GM18873 (cell line): ENCODE measurements around the gene TRIM67.

ENCODE experiments used
- ATAC-seq: cut with Tn5 transposase; IDR thresholded peaks from one replicate; pipeline ENCODE4 v1.9.1; 2021; ENCODE audit warnings: mild to moderate bottlenecking, moderate library complexity, moderate number of reproducible peaks; ENCODE audit not compliant: unreplicated experiment, low FRiP score

The TRIM67 gene

GRCh38 chr1:231231511-231231910 is 69.7 kb downstream of the TRIM67 start:
- ATAC-seq = no peak

DNA sequence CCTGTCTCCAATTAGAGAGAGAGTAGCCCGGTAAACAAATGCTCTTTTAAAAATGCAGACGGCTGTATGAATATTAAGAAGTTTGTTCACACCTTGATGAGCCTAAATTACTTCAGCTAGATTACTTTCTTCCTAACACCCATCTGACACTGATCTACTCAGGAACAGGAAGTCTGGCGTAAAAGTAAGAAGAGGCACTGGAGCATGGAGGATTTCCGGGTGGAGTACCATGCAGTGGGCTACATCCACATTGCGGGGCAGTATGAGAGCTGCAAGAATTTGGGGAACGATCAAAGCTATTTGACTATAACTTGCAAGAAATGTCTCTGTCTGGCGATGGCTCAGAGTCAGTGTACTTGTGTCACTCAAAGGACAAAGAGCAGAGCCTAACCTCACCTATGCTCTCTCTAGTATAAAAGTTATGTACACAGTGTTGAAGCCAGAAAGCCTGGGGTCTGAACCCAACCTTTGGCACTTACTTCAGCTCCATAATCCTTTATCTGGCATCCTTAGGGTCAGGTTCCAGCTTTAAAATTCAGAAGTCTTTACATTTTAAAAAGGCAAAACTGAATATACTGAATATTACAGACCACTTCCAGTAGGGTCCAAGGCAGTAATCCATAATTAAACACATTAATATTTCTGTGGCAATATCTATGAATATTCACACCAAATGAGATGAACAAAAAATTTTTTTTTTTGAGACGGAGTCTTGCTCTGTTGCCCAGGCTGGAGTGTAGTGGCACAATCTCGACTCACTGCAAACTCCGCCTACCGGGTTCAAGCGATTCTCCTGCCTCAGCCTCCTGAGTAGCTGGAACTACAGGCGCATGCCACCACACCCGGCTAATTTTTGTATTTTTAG is 71.2 kb downstream of the TRIM67 start:
- no peak for ATAC-seq

- no peak for ATAC-seq
Measured at GRCh38 chr1:231233735-231234417, 72.0 kb downstream of the TRIM67 start.

DNA sequence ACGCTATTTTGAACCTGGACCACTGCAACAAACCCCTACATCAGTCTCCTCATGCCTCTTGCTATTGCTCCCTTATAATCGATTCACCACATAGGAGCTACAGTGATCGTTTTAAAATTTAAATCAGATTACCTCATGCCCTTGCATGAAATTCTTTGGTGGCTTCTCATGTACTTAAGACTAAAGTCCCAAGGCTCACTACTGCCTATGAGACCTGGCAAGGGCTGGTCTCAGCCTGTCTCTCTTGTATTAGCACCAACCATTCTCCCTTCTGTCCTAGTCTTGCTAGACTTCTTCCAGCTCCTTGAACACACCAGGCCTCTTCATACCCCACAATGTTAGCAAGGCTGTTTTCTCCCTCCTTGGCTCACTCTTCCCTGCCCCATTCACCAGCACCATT is 72.6 kb downstream of the TRIM67 start:
- no peak for ATAC-seq

GRCh38 chr1:231235526-231236207 is 73.8 kb downstream of the TRIM67 start:
- no peak for ATAC-seq

DNA sequence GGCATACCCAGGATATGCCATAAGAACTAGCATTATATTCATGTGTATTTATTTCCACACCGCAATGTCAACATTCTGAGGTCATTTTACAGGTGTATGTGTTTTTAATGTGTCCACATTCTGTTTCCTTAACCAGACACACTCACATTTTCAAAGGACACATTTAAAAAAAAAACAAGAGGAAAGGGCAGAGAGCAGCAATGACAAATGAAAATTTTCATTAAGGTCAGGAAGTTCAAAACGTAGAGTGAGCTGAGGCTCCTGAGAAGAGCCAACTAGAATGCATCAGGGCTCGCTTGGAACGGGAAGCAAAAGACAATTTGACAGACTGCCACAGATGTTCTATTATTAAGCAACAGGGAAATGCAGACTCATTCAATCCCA is 74.3 kb downstream of the TRIM67 start:
- ATAC-seq = no peak

DNA sequence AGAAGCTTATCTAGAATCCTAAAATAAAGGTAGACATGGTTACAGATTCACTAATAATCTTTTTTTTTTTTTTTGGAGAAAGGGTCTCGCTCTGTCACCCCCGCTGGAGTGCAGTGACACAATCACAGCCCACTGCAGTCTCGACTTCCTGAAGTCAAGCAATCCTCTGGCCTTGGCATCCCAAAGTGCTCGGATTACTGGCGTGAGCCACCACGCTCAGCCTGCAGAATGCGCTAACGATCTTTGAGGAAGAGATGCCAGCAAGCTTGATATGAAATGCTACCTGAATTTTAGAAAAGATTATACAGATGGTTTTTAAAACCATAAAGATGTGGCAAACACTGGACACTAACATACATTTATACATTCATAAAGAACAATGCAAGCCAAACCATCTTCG is 75.1 kb downstream of the TRIM67 start:
- no peak for ATAC-seq

- no peak for ATAC-seq
Measured at GRCh38 chr1:231238298-231238697, 76.4 kb downstream of the TRIM67 start.

DNA sequence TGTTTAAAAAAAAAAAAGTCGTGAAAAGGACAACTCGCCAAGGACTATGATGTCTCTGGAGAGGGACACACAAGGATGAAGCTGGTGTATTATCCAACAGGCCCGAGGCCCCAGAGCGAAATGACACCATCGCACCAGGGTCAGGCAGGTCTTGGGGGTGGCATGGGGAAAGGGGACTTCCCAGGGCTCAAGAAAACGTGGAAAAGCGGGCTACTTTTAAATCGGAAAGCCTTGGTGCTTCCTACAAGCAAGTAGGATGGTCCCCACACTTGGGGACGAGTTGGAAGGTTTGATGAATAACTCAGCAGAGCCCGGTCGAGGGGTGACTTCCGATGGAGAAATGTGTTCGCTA is 78.6 kb downstream of the TRIM67 start:
- no peak for ATAC-seq

- peak; percentile 75 for ATAC-seq
Measured at GRCh38 chr1:231240883-231241735, 79.3 kb downstream of the TRIM67 start, which contains the start of gene GNPAT. Gene GNPAT, plus strand, starts transcription at chr1:231241212. Its CDS starts 167 bp downstream, at chr1:231241379.

DNA sequence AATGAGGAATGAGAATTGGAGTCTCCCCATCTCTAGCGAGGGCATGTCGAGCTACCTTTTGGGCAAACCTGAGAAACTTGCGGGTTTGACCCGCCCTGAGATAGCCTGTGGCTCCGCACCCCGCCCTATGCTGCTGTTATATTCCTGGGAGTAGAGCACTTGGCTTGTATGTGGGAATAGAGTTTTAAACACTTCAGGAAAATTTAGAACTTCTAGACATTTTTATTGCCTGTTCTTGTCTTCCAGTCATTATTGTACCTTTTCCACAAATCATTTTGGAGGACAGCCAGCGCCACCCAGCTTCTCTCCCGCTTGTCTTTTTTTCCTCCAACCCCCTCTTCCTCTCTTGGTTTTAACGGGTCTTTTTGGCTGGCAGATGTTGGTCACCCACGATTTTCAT is 79.9 kb downstream of the TRIM67 start:
- no peak for ATAC-seq

- no peak for ATAC-seq
Measured at GRCh38 chr1:231242516-231243198, 80.8 kb downstream of the TRIM67 start.

DNA sequence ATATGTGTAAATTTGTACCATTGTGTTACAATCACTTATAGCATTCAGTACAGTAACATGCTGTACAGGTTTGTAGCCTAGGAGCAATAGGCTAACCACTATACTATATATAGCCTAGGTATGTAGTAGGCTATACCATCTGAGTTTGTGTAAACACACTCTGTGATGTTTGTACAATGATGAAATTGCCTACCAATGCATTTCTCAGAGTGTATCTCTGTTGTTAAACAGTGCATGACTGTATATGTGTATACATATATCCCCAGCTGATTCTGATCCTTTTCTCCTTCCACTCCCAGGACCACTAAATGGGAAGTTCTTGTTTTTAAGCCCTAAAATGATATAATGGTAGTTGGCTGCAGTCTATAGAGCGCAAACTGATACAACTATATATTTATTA is 86.9 kb downstream of the TRIM67 start:
- ATAC-seq = no peak

GRCh38 chr1:231252336-231252735 is 90.5 kb downstream of the TRIM67 start:
- no peak for ATAC-seq

GRCh38 chr1:231260351-231260750 is 98.5 kb downstream of the TRIM67 start:
- ATAC-seq = no peak

GRCh38 chr1:231264642-231265041 is 102.8 kb downstream of the TRIM67 start:
- ATAC-seq = no peak

GRCh38 chr1:231265379-231265778 is 103.5 kb downstream of the TRIM67 start:
- no peak for ATAC-seq

- ATAC-seq = no peak
Measured at GRCh38 chr1:231266811-231267322, 105.0 kb downstream of the TRIM67 start.
